ENCODE results near the gene YEATS2.

The YEATS2 gene

DNA sequence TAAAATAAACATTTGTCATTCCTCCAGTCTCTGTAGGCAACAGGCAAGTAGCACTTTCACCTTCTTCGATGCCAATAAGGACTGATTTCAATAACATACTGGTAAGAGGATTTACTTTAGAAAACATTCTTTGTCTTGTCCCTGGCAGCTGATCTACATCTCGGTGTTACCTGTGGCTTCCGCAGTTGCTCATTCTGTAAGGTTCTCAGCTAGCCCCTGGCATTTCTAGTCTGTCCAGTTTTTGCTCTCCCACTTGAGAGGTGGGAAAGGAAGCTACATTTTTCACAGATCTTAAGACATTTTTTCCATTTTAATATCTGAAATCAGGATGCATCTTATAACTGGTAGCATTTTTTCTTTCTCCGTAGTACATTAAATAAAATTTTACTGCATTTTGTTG lies 147.5 kb downstream of the YEATS2 start:
- DNase-seq, result no peak

DNA sequence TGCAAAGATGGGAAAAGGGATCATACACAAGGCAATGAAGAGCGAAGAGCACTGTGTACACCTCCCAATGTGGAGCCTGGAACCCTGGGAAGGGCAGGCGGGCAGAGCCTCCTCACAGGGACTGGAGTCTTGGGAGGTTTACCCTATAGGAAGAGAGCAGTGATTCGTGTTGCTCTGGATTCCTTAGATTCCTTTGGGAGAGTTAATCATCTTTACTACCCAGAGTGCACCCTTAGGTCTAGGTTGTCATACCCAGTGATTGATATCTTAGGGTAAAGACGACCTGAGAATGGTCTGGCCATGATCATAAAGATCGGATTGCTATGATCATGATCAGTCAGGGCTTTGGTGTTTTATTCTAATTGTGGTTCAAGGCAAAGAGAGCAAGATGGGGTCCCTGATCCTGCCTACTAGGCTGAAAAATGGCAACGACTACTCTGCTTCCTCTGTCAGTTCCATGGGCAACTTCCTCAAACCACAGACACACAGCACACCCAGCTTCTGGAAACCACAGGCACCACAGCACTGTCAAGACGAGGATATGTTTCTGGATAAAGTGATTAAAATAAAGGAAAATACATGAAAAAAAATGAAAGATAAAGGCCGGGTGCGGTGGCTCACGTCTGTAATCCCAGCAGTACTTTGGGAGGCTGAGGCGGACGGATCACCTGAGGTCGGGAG lies 148.2 kb downstream of the YEATS2 start:
- DNase-seq, result no peak

DNA sequence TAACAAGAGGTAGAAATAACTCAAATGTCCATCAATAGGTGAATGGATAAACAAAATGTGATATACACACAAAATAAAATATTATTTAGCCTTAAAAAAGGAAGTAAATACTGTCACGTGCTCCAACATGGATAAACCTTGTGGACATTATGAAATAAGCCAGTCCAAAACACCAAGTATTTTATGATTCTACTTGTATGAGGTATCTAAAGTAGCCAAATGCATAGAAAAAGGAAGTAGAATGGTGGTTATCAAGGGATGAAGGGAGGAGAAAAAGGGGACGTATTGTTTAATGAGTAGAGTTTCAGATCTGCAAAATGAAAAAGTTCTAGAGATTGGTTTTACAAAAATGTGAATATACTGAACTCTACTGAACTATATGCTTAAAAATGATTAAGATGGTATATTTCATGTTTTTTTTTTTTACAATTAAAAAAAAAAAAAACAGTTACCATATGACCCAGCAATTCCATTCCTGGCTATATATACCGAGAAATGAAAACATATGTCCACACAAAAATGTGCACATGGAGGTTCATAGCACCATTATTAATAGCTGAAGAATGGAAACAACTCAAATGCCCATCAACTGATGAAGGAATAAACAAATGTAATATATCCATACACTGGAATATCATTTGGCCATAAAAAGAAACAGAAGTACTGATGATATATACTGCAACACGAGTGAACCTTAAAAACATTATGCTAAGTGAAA lies 156.9 kb downstream of the YEATS2 start:
- no peak for DNase-seq

DNA sequence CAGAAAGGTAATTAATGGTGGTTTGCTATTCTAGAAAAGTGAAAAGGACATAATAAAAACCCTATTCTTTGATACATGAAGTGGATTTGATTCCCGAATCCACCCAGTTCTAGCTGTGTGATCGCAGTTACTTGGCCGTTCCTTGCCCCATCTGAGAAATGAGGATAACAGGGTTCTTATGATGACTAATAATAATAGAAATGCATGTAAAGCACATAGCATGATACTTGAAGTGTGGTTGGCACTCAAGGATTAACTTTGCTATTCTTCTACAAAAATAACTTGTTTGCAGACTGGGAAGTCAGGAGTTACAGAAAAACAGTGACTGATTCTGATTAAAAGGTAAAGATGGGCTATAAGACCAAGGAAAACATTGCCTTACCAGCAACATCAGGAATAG lies 160.3 kb downstream of the YEATS2 start:
- no peak for DNase-seq
